HG02970 (cell line): Measurements from ENCODE around the gene ELOVL6.
"Not testable (repeated sequence)": the region's sequence is repeated elsewhere in the genome, so short reads cannot be mapped to it uniquely, and the experiment has no call there.

ENCODE experiments used
- ATAC-seq: cut with Tn5 transposase; IDR thresholded peaks from one replicate; pipeline ENCODE4 v1.9.1; 2021; ENCODE audit warnings: mild to moderate bottlenecking, moderate library complexity, moderate number of reproducible peaks; ENCODE audit not compliant: unreplicated experiment, low FRiP score

The ELOVL6 gene

DNA sequence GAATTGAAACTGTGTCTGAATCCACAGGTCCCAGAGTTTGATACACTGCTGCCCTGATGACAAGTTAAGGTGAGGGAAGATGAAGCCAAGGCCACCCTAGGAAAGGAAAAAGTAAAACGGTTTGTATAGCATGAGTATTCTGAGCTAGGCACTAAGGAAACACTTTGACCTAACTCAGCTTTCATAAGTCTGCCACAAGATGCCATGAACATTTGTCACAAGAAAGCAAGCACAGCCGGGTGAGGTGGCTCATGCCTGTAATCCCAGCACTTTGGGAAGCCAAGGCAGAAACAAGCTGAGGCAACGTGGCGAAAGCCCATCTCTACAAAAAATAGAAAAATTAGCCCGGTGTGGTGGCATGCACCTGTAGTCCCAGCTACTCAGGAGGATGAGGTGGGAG, 34.2 kb downstream of the ELOVL6 start:
- ATAC-seq = no peak

DNA sequence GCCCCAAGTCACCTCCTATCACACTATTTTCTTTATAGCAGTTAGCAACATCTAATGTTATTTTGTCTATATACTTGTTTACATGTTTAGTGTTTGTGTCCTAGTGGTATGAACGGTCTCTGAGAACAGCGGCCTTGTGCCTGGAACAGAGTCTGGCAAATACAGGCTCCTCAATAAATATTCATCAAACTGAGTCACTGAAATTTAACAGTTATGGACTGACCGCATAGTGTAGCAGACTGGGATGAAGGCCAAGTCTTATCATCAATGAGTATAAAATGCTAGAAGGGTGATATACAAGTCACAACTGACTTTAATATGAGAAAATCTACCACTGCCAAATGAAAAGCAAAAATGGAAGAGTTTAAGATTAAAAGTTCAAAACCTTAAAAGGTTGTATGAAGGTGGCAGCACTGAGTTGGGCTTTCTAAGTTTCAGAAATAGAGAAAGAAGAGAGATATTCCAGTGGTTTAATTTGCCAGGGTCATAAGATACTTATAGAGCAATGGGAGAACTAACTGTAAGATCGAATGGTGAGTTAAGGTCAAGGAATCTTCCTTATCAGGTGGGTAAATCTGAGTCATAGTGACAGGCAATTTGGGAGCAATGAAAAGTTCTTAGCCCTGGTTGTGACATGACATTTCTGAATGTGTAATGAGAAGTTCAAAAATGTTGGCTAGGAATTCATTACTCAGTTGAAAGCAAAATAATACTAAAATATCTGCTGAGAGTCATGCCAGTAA, 34.9 kb downstream of the ELOVL6 start:
- no peak for ATAC-seq

DNA sequence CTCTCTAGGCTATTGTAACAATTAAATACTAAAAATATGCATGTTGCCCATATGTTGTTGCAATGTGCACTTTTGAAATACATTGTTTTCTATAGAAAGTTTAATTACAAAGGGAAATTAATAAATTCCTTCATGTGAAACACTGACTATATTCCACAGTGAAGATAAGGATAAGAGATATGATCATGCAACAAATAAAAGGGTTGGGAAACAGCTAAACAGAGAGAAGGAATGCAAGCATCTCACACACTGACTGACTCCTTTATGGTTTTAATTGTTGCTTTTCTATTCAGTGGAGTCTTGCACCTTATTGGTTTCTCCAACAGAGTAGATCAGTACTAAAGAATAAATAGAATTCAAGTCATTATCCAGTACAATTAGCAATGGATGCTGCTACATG, 37.8 kb downstream of the ELOVL6 start:
- no peak for ATAC-seq

DNA sequence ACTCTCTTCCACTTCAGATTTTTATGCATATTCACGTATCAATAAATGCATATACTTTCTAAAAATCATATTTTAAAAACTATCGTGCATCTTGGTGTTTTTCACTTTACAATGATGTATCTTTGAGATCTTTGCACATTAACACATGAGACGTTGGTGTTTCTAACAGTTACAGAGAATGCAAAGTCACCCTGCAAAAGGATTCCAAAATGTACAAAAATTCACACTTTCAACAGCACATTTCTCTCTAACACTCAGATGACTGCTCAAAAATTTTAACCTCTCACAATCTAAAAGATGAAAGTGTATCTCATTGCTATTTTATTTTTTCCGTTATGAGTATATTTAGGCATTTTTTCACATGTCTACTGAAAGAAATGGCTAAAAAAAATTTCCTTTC, 38.9 kb downstream of the ELOVL6 start:
- no peak for ATAC-seq

DNA sequence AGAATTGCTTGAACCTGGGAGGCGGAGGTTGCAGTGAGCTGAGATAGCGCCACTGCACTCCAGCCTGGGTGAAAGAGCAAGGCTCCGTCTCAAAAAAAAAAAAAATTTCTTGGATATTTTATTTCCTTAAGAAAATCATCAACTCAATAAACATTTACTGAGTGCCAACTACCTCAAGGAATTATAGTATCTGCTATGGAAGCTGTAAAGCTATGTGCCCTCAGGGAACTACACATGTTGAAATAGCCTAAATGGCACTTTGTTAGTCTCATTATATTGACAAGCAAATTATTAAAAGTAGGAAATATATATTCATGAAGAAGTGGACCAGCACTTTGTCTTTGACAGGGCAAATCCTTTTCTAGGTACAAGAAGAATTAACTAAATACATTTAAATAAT, 40.8 kb downstream of the ELOVL6 start:
- no peak for ATAC-seq

DNA sequence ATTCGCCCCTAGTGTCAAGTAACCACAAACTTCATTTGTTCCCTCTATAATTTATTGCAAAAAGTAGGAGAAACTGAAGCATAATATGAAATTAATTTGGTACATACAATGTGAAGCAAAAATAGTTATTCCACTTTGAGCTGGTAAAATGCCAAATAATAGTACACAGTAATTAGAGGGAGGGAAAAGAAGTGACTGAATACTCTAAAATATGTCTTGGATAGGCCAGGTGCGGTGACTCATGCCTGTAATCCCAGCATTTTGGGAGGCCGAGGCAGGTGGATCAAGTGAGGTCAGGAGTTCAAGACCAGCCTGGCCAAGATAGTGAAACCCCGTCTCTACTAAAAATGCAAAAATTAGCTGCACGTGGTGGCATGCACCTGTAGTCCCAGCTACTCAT, 41.2 kb downstream of the ELOVL6 start:
- ATAC-seq = not testable (repeated sequence)

DNA sequence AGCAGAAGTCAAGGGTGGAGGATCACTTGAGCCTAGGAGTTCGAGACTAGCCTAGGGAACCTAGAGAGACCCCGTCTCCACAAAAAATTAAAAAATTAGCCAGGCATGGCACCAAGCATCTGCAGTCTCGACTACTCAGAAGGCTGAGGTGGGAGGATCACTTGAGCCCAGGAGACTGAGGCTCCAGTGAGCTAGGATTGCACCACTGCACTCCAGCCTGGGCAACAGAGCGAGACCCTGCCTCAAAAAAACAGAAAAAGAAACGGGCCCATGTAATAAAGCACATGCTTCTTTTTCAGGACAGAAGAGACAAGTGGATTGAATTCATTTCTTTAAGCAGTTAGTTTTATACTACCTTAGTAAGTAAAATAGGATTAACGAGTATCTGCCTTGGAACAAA, 42.0 kb downstream of the ELOVL6 start:
- ATAC-seq = no peak

DNA sequence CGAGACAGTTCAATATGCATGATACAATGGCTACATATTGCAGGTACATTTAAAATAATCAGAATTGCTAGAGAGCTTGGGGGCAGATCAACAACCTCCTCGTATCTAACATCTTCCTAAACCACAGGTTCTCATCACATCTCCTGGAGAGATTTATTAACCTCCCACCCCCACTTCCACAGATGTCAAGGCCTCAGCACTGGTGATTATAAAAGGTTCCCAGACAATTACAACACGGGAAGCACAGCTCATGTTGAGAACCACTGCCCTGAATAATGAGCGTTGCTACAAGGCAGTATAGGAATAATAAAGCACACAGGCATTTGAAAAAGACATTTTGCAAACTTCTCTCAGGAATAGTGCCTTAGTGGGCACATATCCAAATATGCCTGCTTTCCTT, 42.8 kb downstream of the ELOVL6 start:
- ATAC-seq = no peak

DNA sequence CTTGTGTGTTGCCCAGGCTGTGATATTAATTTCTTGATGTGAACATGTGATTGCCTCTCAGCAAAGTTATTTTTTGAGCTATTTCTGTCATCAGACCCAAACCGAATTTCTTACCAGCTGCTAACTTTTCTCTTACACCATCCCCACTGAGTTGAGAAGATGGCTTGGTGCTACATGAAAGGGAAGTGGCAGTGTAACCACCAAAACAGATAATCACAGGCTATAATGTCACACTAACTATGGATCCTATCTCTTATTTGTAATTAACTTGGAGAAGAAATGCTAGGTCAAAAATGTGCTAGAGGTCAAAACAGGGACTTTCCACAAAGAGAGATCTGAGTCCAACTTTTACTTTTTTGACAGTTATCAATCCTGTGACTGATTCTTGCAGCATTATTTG, 43.8 kb downstream of the ELOVL6 start:
- no peak for ATAC-seq

DNA sequence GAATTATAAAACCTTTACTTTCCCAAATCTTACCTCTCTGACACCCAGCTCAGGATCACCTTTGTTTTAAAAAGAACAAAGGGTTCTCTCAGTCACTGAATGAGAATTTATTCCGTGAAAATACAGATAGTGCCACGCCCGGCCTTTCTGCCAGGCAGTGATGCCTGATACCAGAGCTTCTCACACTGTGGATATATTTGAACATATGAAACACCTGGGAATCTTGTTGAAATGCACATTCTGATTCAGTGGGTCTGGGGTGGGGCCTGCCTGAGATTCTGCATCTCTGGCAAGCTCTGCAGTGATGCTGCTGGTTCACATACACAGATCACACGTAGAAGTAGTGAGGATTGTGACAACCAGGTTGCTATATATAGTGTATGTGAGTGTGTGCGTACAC, 46.0 kb downstream of the ELOVL6 start:
- no peak for ATAC-seq

DNA sequence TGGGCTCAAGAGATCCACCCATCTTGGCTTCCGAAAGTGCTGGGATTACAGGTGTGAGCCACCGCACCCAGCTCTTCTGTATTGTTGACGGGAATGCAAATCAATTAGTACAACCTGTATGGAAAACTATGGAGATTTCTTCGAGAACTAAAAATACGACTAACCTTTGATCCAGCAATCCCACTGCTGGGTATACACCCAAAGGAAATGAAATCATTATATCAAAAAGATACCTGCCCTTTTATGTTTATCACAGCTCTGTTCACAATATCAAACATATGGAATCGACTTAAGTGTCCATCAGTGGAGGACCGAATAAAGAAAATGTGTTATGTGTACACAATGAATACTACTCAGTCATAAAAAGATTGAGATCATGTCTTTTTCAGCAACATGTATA, 49.3 kb downstream of the ELOVL6 start:
- ATAC-seq = no peak

DNA sequence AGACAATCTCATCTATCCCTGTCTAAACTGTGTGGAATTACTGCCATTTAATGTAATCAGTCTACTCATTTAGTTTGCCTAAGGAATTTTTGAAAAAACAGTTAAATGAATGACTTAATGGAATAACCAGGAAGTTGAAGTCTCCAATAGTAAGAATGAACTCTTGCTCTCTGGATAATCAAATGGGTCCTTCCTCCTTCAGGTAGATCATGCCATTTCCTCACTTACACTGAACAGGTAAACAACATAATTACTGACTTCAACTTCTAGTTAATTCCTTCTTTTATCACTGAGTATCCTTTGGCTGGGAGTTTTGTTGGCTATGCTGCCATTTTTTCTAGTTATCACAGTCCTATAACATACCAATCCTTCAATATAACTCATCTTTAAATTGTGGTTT, 56.0 kb downstream of the ELOVL6 start:
- ATAC-seq = no peak

DNA sequence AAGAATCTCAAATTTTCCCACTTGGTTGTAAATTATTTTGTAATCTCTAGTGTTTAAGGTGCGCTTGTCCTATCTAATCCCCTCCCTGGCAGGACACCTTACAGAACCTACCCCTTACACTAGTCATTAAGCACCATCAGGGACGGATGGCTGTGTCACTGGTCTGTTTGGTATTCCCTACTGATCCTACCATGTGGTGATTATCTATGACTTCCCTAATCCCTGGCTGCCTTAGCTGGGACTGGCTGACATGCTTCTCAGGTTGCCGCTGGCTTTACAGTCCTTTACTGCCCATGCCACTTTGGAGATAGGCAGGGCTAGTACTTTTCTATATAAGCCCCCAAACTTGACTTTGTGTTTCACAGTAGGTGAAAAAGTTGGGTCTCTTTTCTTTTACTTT, 58.6 kb downstream of the ELOVL6 start:
- no peak for ATAC-seq

DNA sequence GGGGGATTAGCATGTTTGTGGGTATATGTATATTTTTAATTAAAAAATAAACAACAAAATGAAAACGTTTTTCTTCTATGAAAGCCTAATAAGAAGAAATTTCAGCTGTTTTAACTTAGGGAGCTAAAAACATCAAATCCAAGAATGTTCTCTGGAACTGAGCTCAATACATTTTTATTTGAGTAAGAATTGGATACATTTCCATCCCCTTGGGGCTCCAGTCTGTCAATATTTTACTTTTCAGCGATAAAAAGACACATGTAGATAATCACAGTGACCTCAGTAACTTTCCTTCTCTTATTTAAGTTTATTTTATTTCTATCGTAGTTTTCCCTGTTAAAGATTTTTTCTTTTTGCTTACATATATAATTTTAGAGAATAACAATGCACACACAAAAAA, 59.3 kb downstream of the ELOVL6 start:
- ATAC-seq = no peak

DNA sequence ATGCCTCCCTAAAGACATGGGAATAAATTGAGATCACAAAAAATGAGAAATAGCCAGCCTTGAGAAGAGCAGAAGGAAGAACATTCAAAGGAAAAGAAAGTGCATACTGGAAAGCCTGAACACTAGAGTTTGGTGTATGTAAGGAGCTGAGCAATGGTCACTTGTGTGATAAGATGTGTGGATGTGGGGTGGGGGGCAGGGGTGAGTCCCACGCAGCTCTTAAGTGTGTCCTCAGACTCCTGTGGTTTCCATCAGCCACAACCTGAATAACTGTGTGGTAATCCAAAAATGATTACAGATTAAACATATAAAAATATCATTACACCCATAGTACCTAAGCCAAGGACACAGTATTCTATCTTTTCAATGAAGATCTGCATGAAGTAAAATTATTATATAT, 59.9 kb downstream of the ELOVL6 start:
- no peak for ATAC-seq

DNA sequence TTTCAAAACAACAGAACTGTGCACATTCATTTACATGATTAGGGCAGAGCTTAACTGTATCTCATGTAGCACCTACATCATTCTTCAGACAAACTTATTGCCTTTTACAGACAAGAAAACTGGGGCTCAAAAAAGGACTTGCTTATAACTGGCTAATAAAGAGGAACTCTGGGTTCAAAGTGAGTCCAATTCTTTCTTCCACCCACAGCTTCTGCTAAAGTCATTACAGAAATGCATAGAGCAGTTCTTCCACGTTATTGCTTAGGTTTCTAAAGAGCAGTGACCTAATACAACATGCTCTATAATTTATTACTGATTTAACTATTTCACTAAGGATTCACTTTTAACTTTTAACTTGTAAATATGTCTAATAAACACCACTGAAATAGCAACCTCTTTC, 60.6 kb downstream of the ELOVL6 start:
- ATAC-seq = no peak

DNA sequence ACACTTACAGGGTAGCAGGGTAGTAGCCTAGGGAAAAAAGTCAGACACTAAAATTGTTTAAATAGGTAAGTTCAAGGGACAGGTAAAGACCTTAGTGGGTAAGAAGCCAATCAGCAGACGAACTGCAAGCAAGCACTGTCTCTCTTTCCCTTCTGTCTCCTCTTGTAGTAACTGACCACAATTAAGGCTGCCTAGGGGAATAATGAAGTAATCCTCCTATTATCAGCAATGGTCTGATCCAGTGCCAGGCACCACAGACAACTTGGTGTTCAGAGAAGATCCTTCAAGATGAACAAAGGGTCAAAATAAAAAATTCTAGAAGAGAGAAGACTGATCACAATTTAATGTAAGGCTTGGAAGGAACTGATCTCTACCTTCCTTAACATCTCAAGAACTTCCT, 62.9 kb downstream of the ELOVL6 start:
- no peak for ATAC-seq

DNA sequence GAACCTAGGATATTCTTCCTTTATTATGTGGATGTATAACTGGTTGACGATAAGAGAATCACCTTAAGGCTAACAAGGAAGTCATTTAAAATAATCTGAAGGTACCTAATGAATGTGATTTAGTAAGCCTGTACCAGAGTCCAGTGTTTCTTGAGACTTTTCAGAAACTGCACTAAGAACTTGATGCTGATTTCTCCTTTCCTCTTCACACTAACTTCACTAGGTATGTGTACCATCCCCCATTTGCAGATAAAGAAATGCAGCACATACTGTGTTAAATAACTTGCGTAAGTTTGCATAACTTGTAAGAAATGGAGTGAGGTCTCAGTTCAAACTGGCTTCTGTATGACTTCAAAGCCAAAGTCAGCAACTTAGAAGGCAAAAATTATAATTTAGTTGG, 63.3 kb downstream of the ELOVL6 start:
- no peak for ATAC-seq

DNA sequence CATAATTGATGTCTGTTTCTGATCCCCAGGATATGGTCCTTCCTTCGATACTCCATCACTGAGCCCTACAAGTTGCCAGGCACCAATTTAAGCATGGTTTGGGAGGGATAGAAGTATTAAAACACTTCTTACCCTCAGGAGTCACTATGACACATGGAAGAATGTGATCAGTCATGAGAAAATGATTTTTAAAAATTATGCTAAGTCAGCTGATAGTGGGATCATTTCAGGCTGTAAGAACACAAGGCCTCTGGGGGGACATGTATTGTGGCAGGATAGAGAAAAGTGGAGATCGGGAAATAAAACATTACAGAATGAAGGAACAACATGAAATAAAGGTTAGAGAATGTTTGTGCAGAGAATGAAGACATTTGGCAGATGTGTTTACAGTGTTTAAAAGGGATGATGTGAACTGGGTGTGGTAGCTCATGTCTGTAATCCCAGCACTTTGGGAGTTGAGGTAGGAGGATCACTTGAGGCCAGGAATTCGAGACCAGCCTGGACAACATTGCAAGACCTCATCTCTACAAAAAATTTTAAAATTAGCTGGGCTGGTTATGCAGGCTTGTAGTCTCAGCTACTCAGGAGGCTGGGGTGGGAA, 64.0 kb downstream of the ELOVL6 start:
- no peak for ATAC-seq

DNA sequence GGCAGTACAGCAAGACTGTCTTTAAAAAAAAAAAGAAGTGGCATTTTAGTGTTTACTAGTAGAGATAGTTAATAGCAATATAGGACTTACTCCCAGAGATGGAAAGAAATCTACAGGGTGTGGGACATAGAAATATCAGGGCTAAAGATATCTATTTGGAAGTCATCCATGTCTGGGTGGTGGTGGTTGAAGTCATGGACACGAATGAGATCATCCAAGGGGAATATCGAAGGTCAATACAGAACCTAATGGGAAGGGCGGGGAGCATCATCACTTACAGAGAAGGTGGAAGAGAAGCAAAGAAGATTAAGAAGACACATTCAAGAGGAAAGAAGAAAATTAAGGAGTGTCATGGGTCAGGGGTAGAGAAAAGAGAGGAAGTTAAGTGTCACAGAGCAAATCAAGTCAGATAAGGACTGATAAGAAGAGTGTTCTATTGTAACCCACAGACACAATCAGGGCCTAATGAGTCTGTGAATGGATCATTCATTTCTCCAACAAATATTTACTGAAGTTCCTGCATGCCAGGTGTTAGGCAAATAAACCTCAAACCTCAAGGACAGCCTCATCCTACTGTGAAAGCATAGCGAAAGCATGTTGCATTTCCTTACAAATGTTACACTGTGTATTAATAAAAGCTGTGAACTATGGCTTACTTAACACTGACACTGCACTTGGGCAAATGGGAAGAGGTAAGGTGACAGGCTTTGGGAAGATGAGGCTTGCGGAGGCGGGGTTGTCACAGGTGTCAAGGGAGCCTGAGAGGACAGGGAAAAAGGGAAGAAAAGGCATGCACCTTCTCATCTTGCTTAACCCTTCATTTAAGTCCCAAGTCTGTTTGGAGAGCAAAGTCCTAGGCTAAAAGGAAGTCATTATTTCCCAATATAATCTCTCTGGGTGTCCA, 65.3 kb downstream of the ELOVL6 start:
- no peak for ATAC-seq

DNA sequence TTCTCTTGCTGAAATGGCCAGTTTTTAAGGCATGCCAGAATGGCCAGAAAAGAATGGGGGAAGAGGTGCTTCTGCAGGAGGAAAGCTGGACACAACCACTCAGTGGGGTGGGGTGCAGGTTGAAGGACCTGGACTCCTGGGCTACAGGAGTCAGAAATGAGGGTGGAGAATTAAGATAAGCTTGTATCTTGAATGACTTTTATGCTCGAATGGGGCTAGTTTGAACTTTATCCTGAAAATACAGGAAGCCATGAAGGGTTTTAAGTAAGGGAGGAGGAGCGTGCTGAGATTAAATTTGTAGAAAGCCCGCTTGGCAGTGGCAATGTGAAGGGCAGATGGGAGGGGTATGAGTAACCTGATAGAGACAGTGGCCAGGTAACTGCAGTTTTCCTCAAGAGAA, 66.5 kb downstream of the ELOVL6 start:
- no peak for ATAC-seq
